Measurements from ENCODE around the gene KRTAP10-8. TPM values are rescaled to one million over a fixed set of nuclear protein-coding genes. Genes with fewer than 3 reads are reported as not detected.
"Not testable (repeated sequence)": the region's sequence is repeated elsewhere in the genome, so short reads cannot be mapped to it uniquely, and the experiment has no call there.

KRTAP10-8 gene
- total RNA-seq, 1 donor from 2014 or later = not detected

DNA sequence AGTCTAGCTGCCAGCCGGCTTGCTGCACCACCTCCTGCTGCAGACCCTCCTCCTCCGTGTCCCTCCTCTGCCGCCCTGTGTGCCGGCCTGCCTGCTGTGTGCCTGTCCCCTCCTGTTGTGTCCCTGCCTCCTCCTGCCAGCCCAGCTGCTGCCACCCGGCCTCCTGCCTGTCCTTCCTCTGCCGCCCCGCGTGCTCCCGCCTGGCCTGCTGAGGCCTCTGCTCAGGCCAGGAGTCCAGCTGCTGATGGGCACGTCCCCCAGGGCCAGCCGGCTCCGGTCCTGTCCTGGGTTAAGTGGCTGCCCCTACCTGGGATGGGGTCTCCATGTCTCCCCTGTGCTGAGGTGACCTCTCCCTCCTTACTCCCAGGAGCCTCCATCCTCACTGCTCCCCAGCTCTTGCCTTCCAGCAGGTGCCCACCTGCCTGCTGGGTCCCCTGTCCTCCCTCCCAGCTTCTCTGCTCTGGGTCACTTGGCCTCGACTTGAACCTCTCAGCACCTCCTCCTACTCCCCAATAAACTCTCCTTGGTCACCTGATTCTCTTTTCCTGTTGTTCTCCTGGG, 870 bp downstream of the KRTAP10-8 start:
- intact Hi-C loops (cut with DNase I) = loop anchor here (10.0 kb wide), 1 partner anchor 132 kb away; no protein-coding TSS in a partner anchor
- ATAC-seq (no peak), DNase-seq (ENCODE audit: missing footprints) (peak; percentile 69)

- intact Hi-C loops (cut with DNase I) = loop anchor here (10.0 kb wide), 1 partner anchor 131 kb away; no protein-coding TSS in a partner anchor
- ATAC-seq (no peak), DNase-seq (ENCODE audit: missing footprints) (no peak)
Observed at GRCh38 chr21:44613386-44614155, 1.7 kb downstream of the KRTAP10-8 start.

DNA sequence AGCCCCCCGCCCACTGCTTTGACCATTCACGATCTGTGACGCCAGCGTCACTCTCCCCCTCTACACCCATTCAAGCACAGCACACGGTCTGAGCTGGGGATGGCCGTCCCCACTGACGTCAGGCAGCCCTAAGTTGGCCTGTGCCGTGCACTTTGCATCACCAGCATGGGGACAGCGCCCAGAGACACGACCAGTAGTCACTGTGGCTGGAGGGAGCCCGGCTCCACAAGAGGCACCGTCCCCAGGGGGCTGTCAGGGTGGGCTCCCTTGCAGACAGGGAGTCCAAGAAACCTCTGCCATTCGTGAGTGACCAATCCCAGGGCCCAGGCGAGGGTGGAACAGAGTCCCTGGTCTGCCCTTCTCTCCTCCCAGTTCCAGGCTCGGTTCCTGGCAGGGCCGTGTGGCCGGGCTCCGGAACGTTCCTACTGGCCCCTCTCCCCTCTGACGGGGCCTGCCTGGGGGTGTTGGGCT, 2.3 kb downstream of the KRTAP10-8 start:
- intact Hi-C loops (cut with DNase I) = loop anchor here (10.0 kb wide), 1 partner anchor 131 kb away; no protein-coding TSS in a partner anchor
- peak; percentile 62 for DNase-seq (ENCODE audit: missing footprints)
- no peak for ATAC-seq

DNA sequence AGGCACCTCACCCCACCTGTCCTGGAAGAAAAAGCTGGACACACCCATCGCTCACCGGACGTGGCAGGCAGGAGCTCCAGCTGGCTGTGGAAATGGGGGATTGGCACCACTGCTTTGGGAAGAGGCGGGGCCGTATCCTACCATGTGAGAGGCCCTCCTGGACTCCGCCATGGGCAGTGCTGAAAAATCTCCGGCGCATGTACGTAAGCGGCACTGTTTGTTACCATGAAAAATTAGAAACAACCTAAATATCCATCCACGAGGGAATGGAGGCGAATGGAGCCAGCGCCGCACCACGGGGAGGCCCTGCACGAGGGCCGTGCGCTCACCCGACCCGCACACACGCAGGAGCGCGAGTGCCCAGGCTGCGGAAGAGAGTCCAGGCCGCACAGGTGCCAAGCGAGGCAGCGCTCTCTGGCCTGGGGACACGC, 3.1 kb downstream of the KRTAP10-8 start:
- intact Hi-C loops (cut with DNase I) = loop anchor here (10.0 kb wide), 1 partner anchor 130 kb away; no protein-coding TSS in a partner anchor
- DNase-seq (ENCODE audit: missing footprints) (no peak), ATAC-seq (no peak)

DNA sequence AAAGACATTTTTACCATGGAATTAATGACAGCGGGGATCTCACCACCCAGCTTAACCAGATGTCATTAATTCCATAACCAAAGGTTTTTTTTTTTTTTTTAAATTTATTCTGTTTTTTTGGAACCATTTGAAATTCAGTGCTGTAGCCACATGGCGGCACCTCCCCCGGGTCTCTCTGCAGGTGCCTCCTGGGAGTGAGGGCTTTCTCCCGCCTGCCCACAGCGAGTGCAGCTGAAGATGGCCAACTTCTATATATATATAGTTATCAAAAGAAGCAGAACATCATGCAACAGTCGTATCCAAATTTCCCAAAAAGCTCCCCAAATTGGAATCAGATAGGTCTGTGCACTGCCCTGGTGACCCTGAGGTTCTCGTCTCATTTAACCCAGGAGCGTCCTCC, 3.6 kb downstream of the KRTAP10-8 start:
- no peak for ATAC-seq
- no peak for DNase-seq (ENCODE audit: missing footprints)
- intact Hi-C loops (cut with DNase I) = loop anchor here (10.0 kb wide), 1 partner anchor 129 kb away; no protein-coding TSS in a partner anchor

- DNase-seq (ENCODE audit: missing footprints) = no peak
- no peak for ATAC-seq
- intact Hi-C loops (cut with DNase I) = loop anchor here (10.0 kb wide), 1 partner anchor 129 kb away; no protein-coding TSS in a partner anchor
Observed at GRCh38 chr21:44615911-44616590, 4.2 kb downstream of the KRTAP10-8 start.

GRCh38 chr21:44616591-44616926, 4.7 kb downstream of the KRTAP10-8 start:
- intact Hi-C loops (cut with DNase I) = loop anchor here (10.0 kb wide), 1 partner anchor 128 kb away; no protein-coding TSS in a partner anchor
- ATAC-seq = no peak
- DNase-seq (ENCODE audit: missing footprints) = no peak

DNA sequence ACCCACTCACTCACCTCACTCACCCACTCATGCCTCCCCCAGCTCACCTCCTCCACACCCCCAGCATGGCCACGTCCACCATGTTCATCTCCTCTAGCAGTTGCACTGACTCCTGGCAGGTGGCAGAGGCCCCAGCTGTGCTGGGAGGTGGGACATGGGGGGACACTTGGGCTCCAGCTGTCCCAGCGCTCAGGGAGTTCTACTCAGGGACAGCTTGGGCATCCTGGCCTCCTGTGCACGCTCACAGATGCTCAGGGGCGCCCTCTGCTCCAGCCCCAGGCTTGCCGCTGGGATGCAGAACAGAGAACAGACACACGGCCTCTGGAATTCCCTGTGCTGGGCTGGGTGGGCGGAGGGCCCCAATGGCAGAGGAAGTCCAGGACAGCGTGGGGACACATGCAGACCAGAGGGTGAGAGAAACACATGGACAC, 5.2 kb downstream of the KRTAP10-8 start:
- ATAC-seq (no peak), DNase-seq (ENCODE audit: missing footprints) (peak; percentile 43)
- intact Hi-C loops (cut with DNase I) = loop anchor here (10.0 kb wide), 1 partner anchor 128 kb away; no protein-coding TSS in a partner anchor

DNA sequence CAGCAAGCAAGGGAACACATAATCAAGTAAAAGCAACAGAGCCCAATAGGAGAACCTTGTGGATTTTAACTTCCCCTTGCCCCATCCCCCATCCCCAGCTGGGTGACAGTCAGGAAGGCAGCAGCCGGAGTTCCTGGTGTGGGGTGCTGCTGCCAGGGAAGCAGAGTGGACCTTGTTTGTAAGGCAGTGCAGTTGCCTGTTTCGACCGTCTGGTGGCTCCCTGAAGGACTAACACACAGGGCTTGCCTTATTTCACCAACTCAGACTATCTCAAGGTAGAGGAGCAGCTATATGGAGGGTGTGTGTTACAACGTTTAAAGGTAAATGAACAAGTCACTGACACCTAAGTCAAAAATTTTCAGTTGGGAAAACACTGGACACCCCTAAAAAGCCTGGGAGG, 6.6 kb downstream of the KRTAP10-8 start:
- DNase-seq (ENCODE audit: missing footprints) (peak; percentile 77), ATAC-seq (peak; percentile 77)
- intact Hi-C loops (cut with DNase I) = loop anchor here (10.0 kb wide), 1 partner anchor 126 kb away; no protein-coding TSS in a partner anchor

- ATAC-seq (no peak), DNase-seq (ENCODE audit: missing footprints) (no peak)
- intact Hi-C loops (cut with DNase I) = loop anchor here (10.0 kb wide), 1 partner anchor 126 kb away; no protein-coding TSS in a partner anchor
Observed at GRCh38 chr21:44618909-44619308, 7.0 kb downstream of the KRTAP10-8 start.

DNA sequence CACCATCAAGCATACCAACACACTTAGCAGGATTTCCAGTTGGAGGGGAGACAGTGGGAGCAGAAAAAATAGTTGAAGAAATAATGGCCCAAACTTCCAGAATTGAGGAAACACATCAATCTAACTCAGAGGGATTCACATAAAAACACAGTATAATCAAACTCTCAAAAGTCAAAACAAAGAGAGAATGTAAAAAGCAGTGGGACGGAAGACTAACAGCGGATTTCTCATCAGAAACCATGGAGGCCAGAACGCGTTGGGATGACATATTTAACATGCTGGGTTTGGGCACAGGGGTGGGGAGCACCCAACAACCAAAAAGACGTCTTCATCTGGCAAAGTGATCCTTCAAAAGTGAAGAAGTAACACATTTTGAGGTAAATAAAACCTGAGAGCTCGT, 8.0 kb downstream of the KRTAP10-8 start:
- no peak for ATAC-seq
- intact Hi-C loops (cut with DNase I) = loop anchor here (10.0 kb wide), 1 partner anchor 125 kb away; no protein-coding TSS in a partner anchor

DNA sequence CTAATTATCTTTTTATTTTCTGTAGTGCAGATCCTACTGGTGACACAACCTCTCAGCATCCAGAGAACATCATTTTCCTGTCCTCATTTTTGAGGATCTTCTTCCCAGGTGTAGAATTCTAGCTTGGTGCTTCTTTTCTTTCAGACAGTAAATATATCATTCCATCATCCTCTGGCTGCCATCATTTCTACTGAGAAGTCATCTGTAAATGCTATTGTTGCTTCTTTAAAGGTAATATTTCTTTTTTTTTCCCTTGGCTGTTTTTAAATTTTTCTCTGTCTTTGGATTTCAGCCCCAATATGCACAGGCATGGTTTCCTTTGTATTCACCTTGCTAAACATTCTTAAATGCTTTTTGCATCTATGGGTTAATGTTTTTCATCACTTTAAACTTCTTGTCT, 11.7 kb downstream of the KRTAP10-8 start:
- ATAC-seq = no peak
- intact Hi-C loops (cut with DNase I) = no loop called here

More for the DNA sequence above, 8.0 kb downstream of the KRTAP10-8 start:
- no peak for DNase-seq (ENCODE audit: missing footprints)

DNA sequence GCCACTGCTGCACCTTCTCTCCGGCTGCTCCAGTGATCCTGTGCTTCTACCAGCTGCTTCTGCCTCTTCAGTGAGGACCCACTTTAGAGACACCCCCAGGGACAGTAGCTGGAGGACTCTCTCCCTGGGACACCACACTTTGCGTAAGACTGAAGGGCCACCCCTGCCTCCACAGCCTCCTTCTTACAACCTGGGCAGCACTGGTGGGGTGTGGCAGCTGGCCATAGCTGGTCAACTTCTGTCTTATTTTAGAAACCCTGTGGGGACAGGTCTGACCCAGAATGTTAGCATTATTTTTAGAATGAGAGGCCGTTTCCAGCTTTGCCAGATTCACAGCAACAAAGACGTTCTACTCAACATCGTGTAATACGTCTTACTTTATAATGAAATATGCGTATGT, 13.9 kb downstream of the KRTAP10-8 start:
- intact Hi-C loops (cut with DNase I) = no loop called here
- ATAC-seq = no peak
- DNase-seq (ENCODE audit: missing footprints) = no peak

More for the DNA sequence above, 11.7 kb downstream of the KRTAP10-8 start:
- DNase-seq (ENCODE audit: missing footprints) = no peak

DNA sequence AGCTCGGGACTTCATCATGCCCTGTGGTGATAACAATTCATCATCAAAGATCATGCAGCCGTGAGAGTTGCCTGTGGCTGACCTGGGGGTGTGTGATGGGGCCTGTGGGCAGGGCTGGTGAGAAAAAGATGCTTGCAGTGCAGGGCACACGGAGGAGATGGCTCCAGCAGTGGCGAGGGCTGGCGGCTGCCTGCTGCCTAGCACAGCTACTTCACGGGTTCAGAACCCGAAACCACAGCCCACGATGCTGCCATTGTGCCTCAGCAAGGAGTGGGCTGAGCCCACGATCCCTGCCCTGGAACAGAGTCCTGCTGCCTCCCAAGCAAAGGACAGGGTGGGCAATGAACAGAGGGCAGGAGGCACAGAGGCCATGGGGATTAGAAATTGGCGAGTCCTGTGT, 14.4 kb downstream of the KRTAP10-8 start:
- ATAC-seq (no peak), DNase-seq (ENCODE audit: missing footprints) (no peak)
- intact Hi-C loops (cut with DNase I) = no loop called here

DNA sequence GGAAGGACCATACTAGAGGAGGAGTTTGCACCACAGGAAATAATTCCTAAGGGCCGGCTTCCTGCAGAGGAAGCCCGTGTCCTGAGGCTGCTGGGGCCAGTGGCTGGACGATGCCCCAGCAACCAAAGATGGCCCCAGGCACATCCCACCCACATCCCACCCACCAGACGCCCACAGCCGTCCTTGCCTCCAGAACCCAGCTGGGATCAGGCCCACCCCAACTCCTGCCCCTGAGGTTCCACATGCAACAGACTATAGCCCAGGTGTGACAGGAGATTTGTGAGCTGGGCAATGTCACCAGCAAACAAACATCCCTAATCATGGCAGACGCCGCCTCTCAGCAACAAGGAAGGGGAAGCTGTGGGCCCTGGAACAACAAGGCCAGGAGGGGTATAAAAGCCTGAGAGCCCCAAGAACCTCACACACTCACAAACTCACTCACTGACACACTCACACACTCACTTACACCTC, 14.8 kb downstream of the KRTAP10-8 start, which contains the start of gene KRTAP10-9:
TSS of gene KRTAP10-9 (plus strand) at position 421 of the 471 bp plus-strand sequence. CDS start 79 bp downstream, outside the sequence.
- DNase-seq (ENCODE audit: missing footprints) (no peak), ATAC-seq (no peak)
- intact Hi-C loops (cut with DNase I) = no loop called here

- intact Hi-C loops (cut with DNase I); ATAC-seq; DNase-seq (ENCODE audit: missing footprints): not testable (repeated sequence)
Observed at GRCh38 chr21:44627181-44627822, 15.4 kb downstream of the KRTAP10-8 start.

GRCh38 chr21:44627831-44628233, 16.0 kb downstream of the KRTAP10-8 start:
- intact Hi-C loops (cut with DNase I); ATAC-seq; DNase-seq (ENCODE audit: missing footprints): not testable (repeated sequence)

DNA sequence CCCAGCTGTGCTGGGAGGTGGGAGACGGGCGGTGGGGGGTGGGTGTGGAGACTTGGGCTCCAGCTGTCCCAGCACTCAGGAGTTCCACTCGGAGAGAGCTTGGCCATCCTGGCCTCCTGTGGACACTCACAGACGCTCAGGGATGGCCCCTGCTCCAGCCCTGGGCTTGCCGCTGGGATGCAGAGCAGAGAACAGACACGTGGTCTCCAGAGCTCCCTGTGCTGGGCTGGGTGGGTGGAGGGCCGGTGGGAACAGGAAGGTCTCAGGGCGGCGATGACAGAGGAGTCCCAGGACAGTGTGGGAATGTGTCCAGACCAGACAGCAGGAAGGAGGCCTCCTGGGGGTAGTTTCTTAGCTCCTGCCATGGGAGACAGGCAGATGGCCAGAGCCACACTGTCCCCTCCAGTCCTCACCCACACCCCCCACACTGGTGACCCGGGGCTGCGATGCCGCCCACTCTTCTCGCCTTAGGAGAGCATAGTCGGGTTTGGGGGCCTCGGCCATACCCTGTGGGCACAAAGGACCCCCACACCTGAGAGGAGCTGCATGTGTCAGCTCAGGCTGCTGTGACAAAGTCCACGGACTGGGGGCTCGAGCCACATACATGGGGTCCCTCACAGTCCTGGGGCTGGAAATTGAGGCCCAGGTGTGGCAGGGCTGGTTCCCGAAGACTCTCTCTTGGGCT, 17.0 kb downstream of the KRTAP10-8 start:
- DNase-seq (ENCODE audit: missing footprints) (no peak), ATAC-seq (peak; percentile 42)
- intact Hi-C loops (cut with DNase I) = no loop called here
